CD4-positive, alpha-beta T cell treated with Interleukin-15 for 1 hour (primary cell): ENCODE data around the gene MACROD2.
"Not testable (repeated sequence)": the region's sequence is repeated elsewhere in the genome, so short reads cannot be mapped to it uniquely, and the experiment has no call there.

ENCODE experiments used
- DNase-seq: peaks from one replicate; pipeline ENCODE4 v3.0.0-alpha.2; 2020

Gene MACROD2

GRCh38 chr20:15515691-15516090, 1520.4 kb downstream of the MACROD2 start:
- no peak for DNase-seq

- DNase-seq = no peak
Measured at GRCh38 chr20:15520930-15521524, 1525.7 kb downstream of the MACROD2 start.

- no peak for DNase-seq
Measured at GRCh38 chr20:15523400-15523799, 1528.1 kb downstream of the MACROD2 start.

- DNase-seq = no peak
Measured at GRCh38 chr20:15528391-15529111, 1533.2 kb downstream of the MACROD2 start.

GRCh38 chr20:15535863-15536262, 1540.5 kb downstream of the MACROD2 start:
- DNase-seq = no peak

GRCh38 chr20:15537200-15537599, 1541.9 kb downstream of the MACROD2 start:
- DNase-seq = not testable (repeated sequence)

- no peak for DNase-seq
Measured at GRCh38 chr20:15542655-15543054, 1547.3 kb downstream of the MACROD2 start.

- no peak for DNase-seq
Measured at GRCh38 chr20:15544742-15545141, 1549.4 kb downstream of the MACROD2 start.

- no peak for DNase-seq
Measured at GRCh38 chr20:15546525-15547023, 1551.3 kb downstream of the MACROD2 start.

- no peak for DNase-seq
Measured at GRCh38 chr20:15547119-15547518, 1551.8 kb downstream of the MACROD2 start.

GRCh38 chr20:15550116-15550870, 1555.0 kb downstream of the MACROD2 start:
- DNase-seq = no peak

GRCh38 chr20:15555913-15556312, 1560.6 kb downstream of the MACROD2 start:
- DNase-seq = no peak

GRCh38 chr20:15556869-15557268, 1561.6 kb downstream of the MACROD2 start:
- DNase-seq = no peak

GRCh38 chr20:15561070-15561569, 1565.8 kb downstream of the MACROD2 start:
- no peak for DNase-seq

- DNase-seq = no peak
Measured at GRCh38 chr20:15561707-15562404, 1566.5 kb downstream of the MACROD2 start.

GRCh38 chr20:15563836-15564235, 1568.5 kb downstream of the MACROD2 start:
- DNase-seq = no peak

GRCh38 chr20:15564981-15565380, 1569.7 kb downstream of the MACROD2 start:
- DNase-seq = no peak

- DNase-seq = no peak
Measured at GRCh38 chr20:15565786-15566185, 1570.5 kb downstream of the MACROD2 start.

GRCh38 chr20:15567219-15567618, 1571.9 kb downstream of the MACROD2 start:
- no peak for DNase-seq

GRCh38 chr20:15570156-15570555, 1574.8 kb downstream of the MACROD2 start:
- no peak for DNase-seq

- no peak for DNase-seq
Measured at GRCh38 chr20:15571056-15571455, 1575.7 kb downstream of the MACROD2 start.

GRCh38 chr20:15575255-15575654, 1579.9 kb downstream of the MACROD2 start:
- no peak for DNase-seq

- no peak for DNase-seq
Measured at GRCh38 chr20:15576411-15576810, 1581.1 kb downstream of the MACROD2 start.
